ENCODE results near the gene CARMIL1. TPM values are rescaled to one million over a fixed set of nuclear protein-coding genes. Genes with fewer than 3 reads are reported as not detected.
A peak's percentile ranks its signal among the peaks of the same experiment; 100 is the strongest.

The CARMIL1 gene
- total RNA-seq, 1 donor from 2014 or later = 86.3 TPM

DNA sequence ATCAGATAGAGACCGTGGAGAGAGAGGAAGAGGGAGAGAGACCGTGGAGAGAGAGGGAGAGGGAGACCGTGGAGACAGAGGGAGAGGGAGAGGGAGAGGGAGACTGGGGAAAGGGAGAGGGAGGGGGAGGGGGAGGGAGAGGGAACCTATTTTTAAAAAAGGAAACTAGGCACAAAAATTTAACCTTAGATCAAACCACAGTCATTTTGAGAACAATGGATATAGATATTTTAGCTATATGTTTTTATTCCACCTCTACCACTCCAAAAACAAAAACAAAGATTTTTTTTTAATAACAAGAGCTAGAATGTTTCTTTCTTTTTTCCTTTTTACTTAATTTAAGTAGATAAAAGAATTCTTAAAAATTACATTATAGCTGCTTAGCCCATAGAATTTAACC, 307.8 kb downstream of the CARMIL1 start:
- TF ChIP-seq, protein P1, sequence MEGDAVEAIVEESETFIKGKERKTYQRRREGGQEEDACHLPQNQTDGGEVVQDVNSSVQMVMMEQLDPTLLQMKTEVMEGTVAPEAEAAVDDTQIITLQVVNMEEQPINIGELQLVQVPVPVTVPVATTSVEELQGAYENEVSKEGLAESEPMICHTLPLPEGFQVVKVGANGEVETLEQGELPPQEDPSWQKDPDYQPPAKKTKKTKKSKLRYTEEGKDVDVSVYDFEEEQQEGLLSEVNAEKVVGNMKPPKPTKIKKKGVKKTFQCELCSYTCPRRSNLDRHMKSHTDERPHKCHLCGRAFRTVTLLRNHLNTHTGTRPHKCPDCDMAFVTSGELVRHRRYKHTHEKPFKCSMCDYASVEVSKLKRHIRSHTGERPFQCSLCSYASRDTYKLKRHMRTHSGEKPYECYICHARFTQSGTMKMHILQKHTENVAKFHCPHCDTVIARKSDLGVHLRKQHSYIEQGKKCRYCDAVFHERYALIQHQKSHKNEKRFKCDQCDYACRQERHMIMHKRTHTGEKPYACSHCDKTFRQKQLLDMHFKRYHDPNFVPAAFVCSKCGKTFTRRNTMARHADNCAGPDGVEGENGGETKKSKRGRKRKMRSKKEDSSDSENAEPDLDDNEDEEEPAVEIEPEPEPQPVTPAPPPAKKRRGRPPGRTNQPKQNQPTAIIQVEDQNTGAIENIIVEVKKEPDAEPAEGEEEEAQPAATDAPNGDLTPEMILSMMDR (IDR thresholded peaks at IDR 0.05; ENCODE audit: unreplicated experiment) = no peak
- H3K27me3 Mint-ChIP-seq = no peaks in the 10 kb centered on the region
- no peak for DNase-seq (ENCODE audit: low spot score, unreplicated experiment)
- peaks cover 3% of the 10 kb centered on the region for H3K9me3 Mint-ChIP-seq (ENCODE audit: low read depth)
- H3K36me3 Mint-ChIP-seq (ENCODE audit: insufficient read depth) = peaks cover 45% of the 10 kb centered on the region
- no peak overlapping the region for H3K27ac Mint-ChIP-seq
- H3K4me1 Mint-ChIP-seq (ENCODE audit: low read depth) = peaks cover 21% of the 10 kb centered on the region
- H3K4me3 Mint-ChIP-seq (ENCODE audit: low read depth) = no peak overlapping the region

DNA sequence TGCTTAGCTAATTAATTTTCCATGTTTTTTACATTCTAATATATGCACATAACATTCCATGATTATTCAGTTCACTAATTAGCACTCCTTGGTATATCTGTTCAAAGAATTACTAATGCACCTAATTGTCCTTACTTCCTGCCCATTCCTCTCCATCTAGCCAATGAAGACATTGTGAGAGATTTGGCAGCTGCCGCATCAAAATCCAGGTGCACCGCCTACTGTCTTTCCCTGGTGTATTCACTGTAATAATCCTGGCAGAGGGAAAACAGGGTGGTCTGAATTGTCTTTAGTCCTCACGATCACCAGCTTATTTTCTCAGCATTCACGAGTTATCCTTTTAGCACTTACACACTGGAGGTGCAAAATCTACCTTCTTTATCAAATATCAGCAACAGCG, 311.8 kb downstream of the CARMIL1 start:
- peaks cover 43% of the 10 kb centered on the region for H3K36me3 Mint-ChIP-seq (ENCODE audit: insufficient read depth)
- H3K9me3 Mint-ChIP-seq (ENCODE audit: low read depth) = peaks cover 3% of the 10 kb centered on the region
- no peaks in the 10 kb centered on the region for H3K27me3 Mint-ChIP-seq
- H3K4me1 Mint-ChIP-seq (ENCODE audit: low read depth) = peaks cover 28% of the 10 kb centered on the region
- peak overlapping the region; percentile 8 for H3K27ac Mint-ChIP-seq
- TF ChIP-seq, protein P1 (IDR thresholded peaks at IDR 0.05; ENCODE audit: unreplicated experiment) = no peak
- DNase-seq (ENCODE audit: low spot score, unreplicated experiment) = no peak
- H3K4me3 Mint-ChIP-seq (ENCODE audit: low read depth) = no peak overlapping the region

DNA sequence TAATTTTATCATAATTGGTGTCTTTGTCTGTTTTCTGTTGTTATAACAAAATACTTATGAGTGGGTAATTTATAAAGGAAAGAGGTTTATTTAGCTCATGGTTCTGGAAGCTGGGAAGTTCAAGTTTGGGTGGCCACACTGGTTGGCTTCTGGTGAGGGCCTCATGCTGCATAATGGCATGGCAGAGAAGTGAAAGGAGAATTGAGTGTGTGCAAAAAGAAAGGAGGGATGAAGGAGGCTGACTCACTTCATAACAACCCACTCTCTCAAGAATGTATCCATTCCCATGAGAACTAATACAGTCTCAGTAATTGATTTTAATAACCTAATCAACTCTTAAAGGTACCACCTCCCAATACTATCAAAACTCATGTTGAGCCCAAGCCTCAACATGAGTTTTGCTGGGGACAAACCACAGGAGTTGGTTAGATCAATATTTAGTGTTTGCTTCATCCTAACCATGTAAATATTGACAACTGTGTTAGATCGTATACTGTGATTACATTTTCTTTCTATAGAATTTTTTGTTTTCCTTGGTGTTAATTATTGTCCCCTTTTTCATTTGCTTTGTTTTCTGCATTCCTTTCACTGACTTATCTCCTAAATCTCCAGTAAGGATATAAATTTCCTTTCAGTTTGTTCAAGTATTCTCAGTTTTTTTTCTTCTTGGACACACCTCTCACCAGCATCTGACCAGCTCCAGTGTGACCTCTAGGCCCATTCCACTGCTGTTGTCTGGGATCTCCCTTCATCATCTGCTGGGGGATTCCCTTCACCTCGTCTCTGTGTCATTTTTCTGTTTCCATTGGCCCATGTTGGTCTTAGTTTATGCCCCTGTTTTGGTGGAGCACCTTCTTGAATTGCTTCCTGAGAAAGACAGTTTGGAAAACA, 318.0 kb downstream of the CARMIL1 start:
- Mint-ChIP-seq H3K4me1 (ENCODE audit: low read depth) (peaks cover 47% of the 10 kb centered on the region), H3K4me3 (ENCODE audit: low read depth) (no peak overlapping the region), H3K36me3 (ENCODE audit: insufficient read depth) (peaks cover 56% of the 10 kb centered on the region), H3K27ac (peak overlapping the region; percentile 73), H3K9me3 (ENCODE audit: low read depth) (no peaks in the 10 kb centered on the region), H3K27me3 (no peaks in the 10 kb centered on the region)
- TF ChIP-seq, protein P1 (IDR thresholded peaks at IDR 0.05; ENCODE audit: unreplicated experiment) = no peak
- no peak for DNase-seq (ENCODE audit: low spot score, unreplicated experiment)

DNA sequence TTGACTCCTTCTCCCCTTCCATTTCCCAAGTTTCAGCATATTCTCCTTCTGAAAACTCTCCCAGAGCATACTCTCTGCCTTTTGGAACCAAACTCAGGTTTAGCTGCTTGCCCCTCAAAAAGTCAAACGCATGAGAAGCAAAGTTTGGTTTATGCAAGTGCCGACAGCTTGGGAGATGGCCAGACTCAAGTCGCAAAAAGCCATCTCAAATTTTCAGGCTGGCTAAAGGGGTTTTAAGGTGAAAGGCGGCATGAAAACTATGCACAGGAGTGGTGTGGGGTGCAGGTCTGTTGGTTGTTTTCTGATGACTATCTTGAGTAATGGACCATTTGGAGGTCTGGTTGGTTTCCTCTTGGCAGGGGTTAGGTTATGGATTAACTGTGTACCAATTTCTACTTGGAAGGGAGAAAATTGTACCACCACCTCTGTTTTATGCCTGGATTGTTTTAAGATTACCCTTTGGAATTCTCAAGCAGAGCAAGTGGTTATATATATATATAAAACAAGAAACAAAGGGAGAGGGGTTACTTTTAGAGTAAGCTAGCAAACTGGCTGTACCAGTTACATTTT, 320.4 kb downstream of the CARMIL1 start:
- Mint-ChIP-seq H3K4me3 (ENCODE audit: low read depth) (no peak overlapping the region), H3K9me3 (ENCODE audit: low read depth) (no peaks in the 10 kb centered on the region), H3K36me3 (ENCODE audit: insufficient read depth) (peaks cover 43% of the 10 kb centered on the region), H3K4me1 (ENCODE audit: low read depth) (peaks cover 49% of the 10 kb centered on the region), H3K27ac (no peak overlapping the region), H3K27me3 (no peaks in the 10 kb centered on the region)
- no peak for DNase-seq (ENCODE audit: low spot score, unreplicated experiment)
- TF ChIP-seq, protein P1 (IDR thresholded peaks at IDR 0.05; ENCODE audit: unreplicated experiment) = no peak

DNA sequence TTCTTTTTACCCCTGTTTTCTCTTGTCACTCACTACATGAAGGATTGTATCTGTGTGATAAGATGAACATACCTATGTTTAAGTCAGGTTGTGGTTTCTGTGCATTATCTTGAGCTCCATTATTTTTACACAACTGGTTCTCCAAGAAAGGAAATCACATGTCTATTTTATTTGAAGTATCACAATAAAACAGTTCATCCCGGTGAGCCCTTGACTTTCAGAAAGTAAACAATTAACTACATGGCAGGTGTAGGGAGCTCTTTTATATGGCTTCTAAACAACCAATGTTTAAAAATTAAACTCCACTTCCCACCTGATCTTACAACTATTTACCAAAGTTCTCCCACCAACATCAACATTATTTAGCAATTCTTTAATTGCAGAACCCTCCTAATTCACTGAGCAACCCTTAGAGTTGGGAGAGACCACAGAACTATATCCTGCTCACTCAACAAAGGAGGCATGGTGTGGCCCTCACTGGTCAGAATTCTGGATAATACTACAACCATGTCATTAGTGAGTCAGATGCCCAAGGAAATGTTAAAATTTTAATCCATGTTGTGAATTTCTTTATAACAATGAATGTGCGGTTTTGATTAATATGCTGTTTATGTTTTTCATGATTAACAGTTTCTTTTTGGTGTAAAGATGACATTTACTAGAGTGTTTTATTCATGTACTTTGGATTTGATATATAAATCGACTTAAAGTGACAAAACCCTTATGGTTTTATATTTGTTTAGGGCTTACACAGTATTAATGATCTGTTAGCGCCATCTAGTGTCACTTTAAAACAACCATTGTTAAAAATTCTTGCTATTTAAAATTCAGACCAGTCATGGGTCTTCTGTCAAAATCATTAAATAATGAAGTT, 322.9 kb downstream of the CARMIL1 start:
- DNase-seq (ENCODE audit: low spot score, unreplicated experiment) = no peak
- no peaks in the 10 kb centered on the region for H3K9me3 Mint-ChIP-seq (ENCODE audit: low read depth)
- H3K4me3 Mint-ChIP-seq (ENCODE audit: low read depth) = no peak overlapping the region
- H3K4me1 Mint-ChIP-seq (ENCODE audit: low read depth) = peaks cover 37% of the 10 kb centered on the region
- no peaks in the 10 kb centered on the region for H3K27me3 Mint-ChIP-seq
- peaks cover 38% of the 10 kb centered on the region for H3K36me3 Mint-ChIP-seq (ENCODE audit: insufficient read depth)
- TF ChIP-seq, protein P1 (IDR thresholded peaks at IDR 0.05; ENCODE audit: unreplicated experiment) = peak; percentile 83
- peak overlapping the region; percentile 86 for H3K27ac Mint-ChIP-seq

Measured in progenitor cell of endocrine pancreas (in vitro differentiated cells).